ENCODE data around the gene SORCS1.

- TF ChIP-seq CTCF (IDR thresholded peaks at IDR 0.05) (no peak), POLR2A (IDR thresholded peaks at IDR 0.05) (no peak)
Measured at GRCh38 chr10:106761906-106762305, 402.6 kb downstream of the SORCS1 start.
